H1 (cell line): ENCODE results near the gene PRKCA. TPM values are rescaled to one million over a fixed set of nuclear protein-coding genes. Genes with fewer than 3 reads are reported as not detected.

Experiments
- E2F6 ChIP-seq: IDR thresholded peaks from 2 replicates; pipeline ENCODE4 v1.6.1; 2012; ENCODE audit warnings: inconsistent platforms
- EP300 ChIP-seq, 2 experiments: IDR thresholded peaks; 1 replicate in 1 of 2; 2 replicates in 1 of 2; pipeline ENCODE4 v1.6.1; 2011 to 2012; ENCODE audit warnings: low read depth in 2 of 2, low read length in 2 of 2, mild to moderate bottlenecking in 2 of 2, borderline replicate concordance in 1 of 2, inconsistent platforms in 1 of 2, moderate library complexity in 1 of 2
- JUN ChIP-seq: IDR thresholded peaks from 2 replicates; pipeline ENCODE4 v1.6.1; 2011; ENCODE audit warnings: low read depth, mild to moderate bottlenecking, improper control_type of control experiment, low read length
- SRF ChIP-seq: IDR thresholded peaks from 2 replicates; pipeline ENCODE4 v1.6.1; 2011; ENCODE audit warnings: mild to moderate bottlenecking, low read depth, low read length, moderate library complexity
- TAF1 ChIP-seq: IDR thresholded peaks from 2 replicates; pipeline ENCODE4 v1.6.1; 2011; ENCODE audit warnings: mild to moderate bottlenecking, low read depth, low read length
- TCF12 ChIP-seq: IDR thresholded peaks from 2 replicates; pipeline ENCODE4 v1.6.1; 2011; ENCODE audit warnings: low read depth, mild to moderate bottlenecking, low read length
- TEAD4 ChIP-seq: IDR thresholded peaks from 2 replicates; pipeline ENCODE4 v1.6.1; 2012; ENCODE audit warnings: low read depth, low read length, inconsistent platforms, mixed read lengths
- polyA plus RNA-seq, 7 experiments: library from polyadenylated mRNA; depleted of rRNA in 3 of 7; stranded (reverse) in 5 of 7; unstranded in 2 of 7; fragments of >200 nt in 5 of 7; fragments of 200-250 nt in 2 of 7; gene quantifications; 1 replicate in 5 of 7; 2 replicates in 1 of 7; 4 replicates in 1 of 7; pipeline versions ENCODE4 v1.2.1 to v1.2.3, GENCODE V29; 2011 to 2013; ENCODE audit warnings: missing spikeins in 2 of 7, mixed read lengths in 2 of 7
- total RNA-seq: library from RNA; stranded (reverse); fragmentation: NEBNext Ultra II Directional; extraction: Animal tissue kit (Norgen Biotek cat#: 25700); gene quantifications from 2 replicates; pipeline ENCODE4 v1.2.1, GENCODE V29; 2021

Gene PRKCA
- total and polyA plus RNA-seq, 2 of the 8 experiments (the other 6 are each of a cell fraction or from before 2014, with no cell fraction given) = 5.8 to 17.8 TPM

DNA sequence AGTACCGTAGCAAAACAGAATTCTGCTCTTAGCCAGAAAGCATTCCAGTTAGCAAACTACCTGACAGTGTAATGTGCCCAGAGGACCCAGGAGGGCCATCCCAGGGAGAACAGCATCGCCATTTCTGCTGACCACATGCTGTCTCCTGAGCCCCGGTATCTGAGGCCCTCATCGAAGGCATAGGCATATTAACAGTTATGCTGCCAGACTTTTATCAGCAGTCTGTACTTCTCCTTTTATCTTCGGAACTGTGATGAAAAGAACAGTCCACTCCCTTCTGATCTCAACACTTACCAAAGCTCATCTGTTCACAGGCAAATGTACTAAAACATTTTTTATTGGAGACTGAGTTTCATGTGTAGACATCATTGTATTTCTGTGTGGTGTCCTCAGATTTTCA lies 236.4 kb downstream of the PRKCA start (continued):
- TF ChIP-seq E2F6 (no peak), TCF12 (no peak), TAF1 (no peak), JUN (no peak), EP300 (IDR thresholded peaks at IDR 0.05; ENCODE audit: borderline replicate concordance in 1 of 2, low read depth in 2 of 2, low read length in 2 of 2) (no peak), TEAD4 (no peak), SRF (no peak)
- TF ChIP-seq, all 59 proteins: peak for 0
